ENCODE data around the gene ELOA. TPM values are rescaled to one million over a fixed set of nuclear protein-coding genes. Genes with fewer than 3 reads are reported as not detected.

ELOA gene
- total and polyA plus RNA-seq, 9 of the 15 experiments (the other 6 are each of a cell fraction or from before 2014, with no cell fraction given): 31.9 to 98.6 (median 61.3) TPM

- TF ChIP-seq MITF (IDR thresholded peaks at IDR 0.05) (0 out of 2 replicates have a peak, but pooled peaks have one; percentile 21), STAT5A (IDR thresholded peaks at IDR 0.05; ENCODE audit: borderline replicate concordance, low read length) (peak; percentile 93), ZNF384 (IDR thresholded peaks at IDR 0.05; ENCODE audit: low read depth, low read length) (no peak), SFPQ (IDR thresholded peaks at IDR 0.05; ENCODE audit: low read depth, low read length) (no peak), FOXK1 (CRISPR knock-in tag; IDR thresholded peaks at IDR 0.05; ENCODE audit: borderline replicate concordance) (peak; percentile 77; the same call in 1 of the 2 replicates), PURB (CRISPR knock-in tag; IDR thresholded peaks at IDR 0.05; ENCODE audit: low read depth) (no peak), TRIM24 (IDR thresholded peaks at IDR 0.05) (peak; percentile 83 to 87), TAF9B (IDR thresholded peaks at IDR 0.05; ENCODE audit: partially characterized antibody) (peak; percentile 90), SAFB2 (IDR thresholded peaks at IDR 0.05; ENCODE audit: borderline replicate concordance, low read depth, low read length, severe bottlenecking) (no peak), ZBTB8A (IDR thresholded peaks at IDR 0.05; ENCODE audit: partially characterized antibody) (no peak), RAD51 (IDR thresholded peaks at IDR 0.05; ENCODE audit: borderline replicate concordance, low read depth) (peak; percentile 39; the same call in 1 of the 2 replicates), FOXK2 (conservative IDR thresholded peaks at IDR 0.05 in 1 of 2, IDR thresholded peaks at IDR 0.05 in 1 of 2; ENCODE audit: low read depth in 2 of 2) (peak; percentile 79 to 90), MXI1 (IDR thresholded peaks at IDR 0.05; ENCODE audit: low read depth, low read length) (peak; percentile 92), NBN (IDR thresholded peaks at IDR 0.05; ENCODE audit: low read depth) (peak; percentile 98), CBX2 (IDR thresholded peaks at IDR 0.05; ENCODE audit: insufficient read depth, low read length, poor library complexity, severe bottlenecking) (no peak), KDM1A (IDR thresholded peaks at IDR 0.05) (peak; percentile 72 to 79), SRSF1 (IDR thresholded peaks at IDR 0.05; ENCODE audit: low read depth, low read length) (no peak), ELF2 (CRISPR knock-in tag; IDR thresholded peaks at IDR 0.05) (no peak), ZZZ3 (IDR thresholded peaks at IDR 0.05) (0 out of 2 replicates have a peak, but pooled peaks have one; percentile 29)
- TF ChIP-seq, protein P1, sequence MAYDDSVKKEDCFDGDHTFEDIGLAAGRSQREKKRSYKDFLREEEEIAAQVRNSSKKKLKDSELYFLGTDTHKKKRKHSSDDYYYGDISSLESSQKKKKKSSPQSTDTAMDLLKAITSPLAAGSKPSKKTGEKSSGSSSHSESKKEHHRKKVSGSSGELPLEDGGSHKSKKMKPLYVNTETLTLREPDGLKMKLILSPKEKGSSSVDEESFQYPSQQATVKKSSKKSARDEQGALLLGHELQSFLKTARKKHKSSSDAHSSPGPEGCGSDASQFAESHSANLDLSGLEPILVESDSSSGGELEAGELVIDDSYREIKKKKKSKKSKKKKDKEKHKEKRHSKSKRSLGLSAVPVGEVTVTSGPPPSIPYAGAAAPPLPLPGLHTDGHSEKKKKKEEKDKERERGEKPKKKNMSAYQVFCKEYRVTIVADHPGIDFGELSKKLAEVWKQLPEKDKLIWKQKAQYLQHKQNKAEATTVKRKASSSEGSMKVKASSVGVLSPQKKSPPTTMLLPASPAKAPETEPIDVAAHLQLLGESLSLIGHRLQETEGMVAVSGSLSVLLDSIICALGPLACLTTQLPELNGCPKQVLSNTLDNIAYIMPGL (CRISPR knock-in tag; IDR thresholded peaks at IDR 0.05): peak; percentile 55
- TF ChIP-seq, protein P2, sequence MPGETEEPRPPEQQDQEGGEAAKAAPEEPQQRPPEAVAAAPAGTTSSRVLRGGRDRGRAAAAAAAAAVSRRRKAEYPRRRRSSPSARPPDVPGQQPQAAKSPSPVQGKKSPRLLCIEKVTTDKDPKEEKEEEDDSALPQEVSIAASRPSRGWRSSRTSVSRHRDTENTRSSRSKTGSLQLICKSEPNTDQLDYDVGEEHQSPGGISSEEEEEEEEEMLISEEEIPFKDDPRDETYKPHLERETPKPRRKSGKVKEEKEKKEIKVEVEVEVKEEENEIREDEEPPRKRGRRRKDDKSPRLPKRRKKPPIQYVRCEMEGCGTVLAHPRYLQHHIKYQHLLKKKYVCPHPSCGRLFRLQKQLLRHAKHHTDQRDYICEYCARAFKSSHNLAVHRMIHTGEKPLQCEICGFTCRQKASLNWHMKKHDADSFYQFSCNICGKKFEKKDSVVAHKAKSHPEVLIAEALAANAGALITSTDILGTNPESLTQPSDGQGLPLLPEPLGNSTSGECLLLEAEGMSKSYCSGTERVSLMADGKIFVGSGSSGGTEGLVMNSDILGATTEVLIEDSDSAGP (CRISPR knock-in tag; IDR thresholded peaks at IDR 0.05): 0 out of 2 replicates have a peak, but pooled peaks have one; percentile 27
Observed at GRCh38 chr1:23777979-23778814, 34.9 kb downstream of the ELOA start, which contains the start of gene PITHD1 (continued).

All from K562 (cell line).